BLaER1 (cell line): ENCODE measurements around the gene PXMP4.

Source experiments
- H3K27ac ChIP-seq: shearing (Covaris generic); formaldehyde crosslinking; 2 replicates; pipeline ENCODE4 v1.8.1; 2022
- H3K27me3 ChIP-seq: shearing (Covaris generic); formaldehyde crosslinking; 2 replicates; pipeline ENCODE4 v1.8.1; 2022
- H3K36me3 ChIP-seq: shearing (Covaris generic); formaldehyde crosslinking; 2 replicates; pipeline ENCODE4 v1.8.1; 2022
- H3K4me1 ChIP-seq: shearing (Covaris generic); formaldehyde crosslinking; 2 replicates; pipeline ENCODE4 v1.8.1; 2022
- H3K4me2 ChIP-seq: shearing (Covaris generic); formaldehyde crosslinking; 2 replicates; pipeline ENCODE4 v1.8.1; 2022
- H3K4me3 ChIP-seq: shearing (Covaris generic); formaldehyde crosslinking; 2 replicates; pipeline ENCODE4 v1.8.1; 2022
- H3K9ac ChIP-seq: shearing (Covaris generic); formaldehyde crosslinking; 2 replicates; pipeline ENCODE4 v1.8.1; 2022
- H3K9me3 ChIP-seq: shearing (Covaris generic); formaldehyde crosslinking; 2 replicates; pipeline ENCODE4 v1.8.1; 2022
- H4K20me1 ChIP-seq: shearing (Covaris generic); formaldehyde crosslinking; 2 replicates; pipeline ENCODE4 v1.8.1; 2022
- Cebpa-rat ChIP-seq: shearing (Covaris generic); IDR thresholded peaks from 2 replicates; pipeline ENCODE4 v1.8.1; 2022

The PXMP4 gene

GRCh38 chr20:33671573-33672288 is 48.4 kb downstream of the PXMP4 start:
- peaks cover 34% of the 10 kb centered on the region for H3K36me3 ChIP-seq
- no peak overlapping the region for H3K9ac ChIP-seq
- TF ChIP-seq Cebpa-rat: no peak
- H3K4me2 ChIP-seq: peak overlapping the region; percentile 95
- peaks cover 87% of the 10 kb centered on the region for H3K4me1 ChIP-seq
- peaks cover 32% of the 10 kb centered on the region for H4K20me1 ChIP-seq
- H3K27ac ChIP-seq: no peak overlapping the region
- no peaks in the 10 kb centered on the region for H3K27me3 ChIP-seq
- H3K9me3 ChIP-seq: no peaks in the 10 kb centered on the region
- no peak overlapping the region for H3K4me3 ChIP-seq

- H3K27me3 ChIP-seq: no peaks in the 10 kb centered on the region
- peaks cover 26% of the 10 kb centered on the region for H3K36me3 ChIP-seq
- TF ChIP-seq Cebpa-rat: no peak
- H4K20me1 ChIP-seq: peaks cover 24% of the 10 kb centered on the region
- no peak overlapping the region for H3K4me3 ChIP-seq
- peaks cover 95% of the 10 kb centered on the region for H3K4me1 ChIP-seq
- 0 out of 2 replicates have a peak overlapping the region, but pooled peaks have one; percentile 3 for H3K9ac ChIP-seq
- H3K4me2 ChIP-seq: peak overlapping the region; percentile 95
- H3K9me3 ChIP-seq: no peaks in the 10 kb centered on the region
- peak overlapping the region; percentile 55 for H3K27ac ChIP-seq
Measured at GRCh38 chr20:33670715-33671499, 49.2 kb downstream of the PXMP4 start.

GRCh38 chr20:33669873-33670640 is 50.1 kb downstream of the PXMP4 start:
- peak overlapping the region; percentile 95 for H3K4me2 ChIP-seq
- peak overlapping the region; percentile 55 for H3K27ac ChIP-seq
- H3K27me3 ChIP-seq: no peaks in the 10 kb centered on the region
- no peaks in the 10 kb centered on the region for H3K9me3 ChIP-seq
- no peak for TF ChIP-seq Cebpa-rat
- 0 out of 2 replicates have a peak overlapping the region, but pooled peaks have one; percentile 3 for H3K9ac ChIP-seq
- peaks cover 20% of the 10 kb centered on the region for H3K36me3 ChIP-seq
- H3K4me1 ChIP-seq: peaks cover 96% of the 10 kb centered on the region
- no peak overlapping the region for H3K4me3 ChIP-seq
- H4K20me1 ChIP-seq: peaks cover 15% of the 10 kb centered on the region

- no peak overlapping the region for H3K9ac ChIP-seq
- peak overlapping the region; percentile 95 for H3K4me2 ChIP-seq
- H3K9me3 ChIP-seq: no peaks in the 10 kb centered on the region
- no peaks in the 10 kb centered on the region for H3K27me3 ChIP-seq
- H3K27ac ChIP-seq: peak overlapping the region; percentile 55; the same call in 1 of the 2 replicates
- peaks cover 9% of the 10 kb centered on the region for H4K20me1 ChIP-seq
- peaks cover 97% of the 10 kb centered on the region for H3K4me1 ChIP-seq
- no peak overlapping the region for H3K4me3 ChIP-seq
- no peak for TF ChIP-seq Cebpa-rat
- peaks cover 20% of the 10 kb centered on the region for H3K36me3 ChIP-seq
Measured at GRCh38 chr20:33669224-33669623, 50.9 kb downstream of the PXMP4 start.

GRCh38 chr20:33668466-33669155 is 51.5 kb downstream of the PXMP4 start:
- peak overlapping the region; percentile 81; the same call in 1 of the 2 replicates for H3K9ac ChIP-seq
- H3K36me3 ChIP-seq: peaks cover 20% of the 10 kb centered on the region
- peak overlapping the region; percentile 95 for H3K4me2 ChIP-seq
- H3K4me1 ChIP-seq: peaks cover 99% of the 10 kb centered on the region
- H3K9me3 ChIP-seq: no peaks in the 10 kb centered on the region
- no peak for TF ChIP-seq Cebpa-rat
- peaks cover 9% of the 10 kb centered on the region for H4K20me1 ChIP-seq
- no peak overlapping the region for H3K27ac ChIP-seq
- H3K4me3 ChIP-seq: no peak overlapping the region
- no peaks in the 10 kb centered on the region for H3K27me3 ChIP-seq

- H3K9ac ChIP-seq: peak overlapping the region; percentile 81
- H3K36me3 ChIP-seq: peaks cover 20% of the 10 kb centered on the region
- peak overlapping the region; percentile 86 for H3K27ac ChIP-seq
- peaks cover 98% of the 10 kb centered on the region for H3K4me1 ChIP-seq
- peak overlapping the region; percentile 95 for H3K4me2 ChIP-seq
- H4K20me1 ChIP-seq: peaks cover 15% of the 10 kb centered on the region
- H3K9me3 ChIP-seq: no peaks in the 10 kb centered on the region
- no peak for TF ChIP-seq Cebpa-rat
- no peaks in the 10 kb centered on the region for H3K27me3 ChIP-seq
- H3K4me3 ChIP-seq: peak overlapping the region; percentile 73
Measured at GRCh38 chr20:33667676-33668465, 52.2 kb downstream of the PXMP4 start.

GRCh38 chr20:33667245-33667675 is 52.9 kb downstream of the PXMP4 start:
- Histone ChIP-seq H3K4me1 (peaks cover 96% of the 10 kb centered on the region), H3K27me3 (no peaks in the 10 kb centered on the region), H4K20me1 (peaks cover 21% of the 10 kb centered on the region), H3K4me3 (peak overlapping the region; percentile 73), H3K4me2 (peak overlapping the region; percentile 95), H3K9ac (peak overlapping the region; percentile 81), H3K36me3 (peaks cover 20% of the 10 kb centered on the region), H3K27ac (peak overlapping the region; percentile 86), H3K9me3 (no peaks in the 10 kb centered on the region)
- TF ChIP-seq Cebpa-rat: no peak

- no peaks in the 10 kb centered on the region for H3K27me3 ChIP-seq
- H3K9me3 ChIP-seq: no peaks in the 10 kb centered on the region
- H4K20me1 ChIP-seq: peaks cover 28% of the 10 kb centered on the region
- peaks cover 20% of the 10 kb centered on the region for H3K36me3 ChIP-seq
- peaks cover 89% of the 10 kb centered on the region for H3K4me1 ChIP-seq
- H3K4me2 ChIP-seq: peak within 1 kb of the TSS; percentile 95
- peak within 1 kb of the TSS; percentile 86 for H3K27ac ChIP-seq
- H3K4me3 ChIP-seq: peak within 1 kb of the TSS; percentile 73
- no peak for TF ChIP-seq Cebpa-rat
- peak within 1 kb of the TSS; percentile 81 for H3K9ac ChIP-seq
Measured at GRCh38 chr20:33666293-33667244, 53.5 kb downstream of the PXMP4 start, which contains the start of gene ACTL10. TSS of gene ACTL10 (plus strand) at chr20:33666943. CDS start at chr20:33667498, 555 bp downstream.
